Upper lobe of left lung (tissue), 4 donors: ENCODE data around the gene GALNT7.

Experiments
- CTCF ChIP-seq, 6 experiments: fragments of 450-650 bp in 4 of 6; fragments of 200-600 bp in 2 of 6; sonication (generic) in 2 of 6; IDR thresholded peaks; one replicate each; pipeline ENCODE4 v1.5.1; 2016 to 2019; ENCODE audit warnings: antibody characterized with exemption in 6 of 6
- EP300 ChIP-seq, 4 donors: sonication (generic); formaldehyde crosslinking; IDR thresholded peaks; one replicate each; pipeline ENCODE4 v1.5.1; 2017; ENCODE audit warnings: antibody characterized with exemption in 4 of 4, control low read depth in 2 of 4
- POLR2A ChIP-seq, 4 donors: fragments of 450-650 bp; IDR thresholded peaks; one replicate each; pipeline ENCODE4 v1.5.1; 2016 to 2017; ENCODE audit warnings: antibody characterized with exemption in 4 of 4, mild to moderate bottlenecking in 2 of 4
- POLR2AphosphoS5 ChIP-seq, 2 donors: sonication (generic); formaldehyde crosslinking; IDR thresholded peaks; one replicate each; pipeline ENCODE4 v1.5.1; 2017; ENCODE audit warnings: antibody characterized with exemption in 2 of 2

- TF ChIP-seq POLR2AphosphoS5 (IDR thresholded peaks at IDR 0.05) (no peak), EP300 (IDR thresholded peaks at IDR 0.05) (no peak), CTCF (IDR thresholded peaks at IDR 0.05) (no peak), POLR2A (IDR thresholded peaks at IDR 0.05) (no peak)
Observed at GRCh38 chr4:173370130-173370476, 201.5 kb downstream of the GALNT7 start.
